Endodermal cell (in vitro differentiated cells): ENCODE data around the gene SMIM21. TPM values are rescaled to one million over a fixed set of nuclear protein-coding genes. Genes with fewer than 3 reads are reported as not detected.
A peak's percentile ranks its signal among the peaks of the same experiment; 100 is the strongest.

Experiments used
- DNase-seq: peaks from one replicate; pipeline ENCODE4 v3.0.0-alpha.2; 2017
- H3K27ac ChIP-seq: 2 replicates; pipeline ENCODE4 v1.5.1; 2013; ENCODE audit warnings: mild to moderate bottlenecking, low read depth, low read length, moderate library complexity
- H3K27me3 ChIP-seq: 2 replicates; pipeline ENCODE4 v1.6.1; 2013; ENCODE audit warnings: mild to moderate bottlenecking, low read length, moderate library complexity; ENCODE audit not compliant: insufficient read depth, control insufficient read depth, poor library complexity, severe bottlenecking
- H3K36me3 ChIP-seq: 2 replicates; pipeline ENCODE4 v1.7.0; 2013; ENCODE audit warnings: mild to moderate bottlenecking, low read length, moderate library complexity; ENCODE audit not compliant: control insufficient read depth, insufficient read depth
- H3K4me1 ChIP-seq: one replicate; pipeline ENCODE4 v1.7.0; 2013; ENCODE audit warnings: low read length; ENCODE audit not compliant: control insufficient read depth, insufficient read depth
- H3K4me3 ChIP-seq: 2 replicates; pipeline ENCODE4 v1.5.1; 2013; ENCODE audit warnings: mild to moderate bottlenecking, low read length, moderate library complexity
- H3K9ac ChIP-seq: 2 replicates; pipeline ENCODE4 v1.6.1; 2013; ENCODE audit warnings: mild to moderate bottlenecking, low read length, moderate library complexity; ENCODE audit not compliant: poor library complexity, severe bottlenecking; ENCODE audit errors: extremely low read depth
- H3K9me3 ChIP-seq: 2 replicates; pipeline ENCODE4 v1.6.1; 2013; ENCODE audit warnings: mild to moderate bottlenecking, low read length, moderate library complexity; ENCODE audit not compliant: control insufficient read depth
- H3K27ac Mint-ChIP-seq: 2 replicates; pipeline ENCODE4 v1.8.0; 2020; ENCODE audit warnings: mixed read lengths
- H3K27me3 Mint-ChIP-seq: 2 replicates; pipeline ENCODE4 v1.8.0; 2021; ENCODE audit warnings: mild to moderate bottlenecking, mixed read lengths; ENCODE audit not compliant: insufficient read depth
- H3K36me3 Mint-ChIP-seq: 2 replicates; pipeline ENCODE4 v1.8.0; 2020; ENCODE audit warnings: low read depth, mixed read lengths
- H3K4me1 Mint-ChIP-seq: 2 replicates; pipeline ENCODE4 v1.8.0; 2020; ENCODE audit warnings: mixed read lengths
- H3K4me3 Mint-ChIP-seq: 2 replicates; pipeline ENCODE4 v1.8.0; 2020; ENCODE audit warnings: mild to moderate bottlenecking, moderate library complexity, mixed read lengths
- H3K9me3 Mint-ChIP-seq: 2 replicates; pipeline ENCODE4 v1.8.0; 2020; ENCODE audit warnings: mild to moderate bottlenecking, mixed read lengths
- WGBS, 2 experiments: methylation state at CpG; one replicate each; pipeline versions ENCODE4 v1.1.5 to v1.1.7; 2013; ENCODE audit warnings: missing lambda C conversion rate in 2 of 2, mixed read lengths in 1 of 2; ENCODE audit not compliant: insufficient coverage in 1 of 2, insufficient read length in 1 of 2; 5-methylcytosine and 5-hydroxymethylcytosine counted together
- total RNA-seq, 2 donors: library from RNA; stranded (reverse); fragmentation: NEBNext Ultra II Directional in 1 of 2; extraction: Animal tissue kit (Norgen Biotek cat#: 25700) in 1 of 2; gene quantifications; 2 replicates in 1 of 2; 3 replicates in 1 of 2; pipeline ENCODE4 v1.2.1, GENCODE V29; 2021
- TF ChIP-seq, protein P1 (sequence below): fragments of 200-600 bp; sonication (generic); conservative IDR thresholded peaks from 2 replicates; pipeline ENCODE4 v1.5.0; 2021; ENCODE audit warnings: antibody characterized with exemption, mild to moderate bottlenecking

SMIM21 gene
- total RNA-seq, 2 donors from 2014 or later: not detected

DNA sequence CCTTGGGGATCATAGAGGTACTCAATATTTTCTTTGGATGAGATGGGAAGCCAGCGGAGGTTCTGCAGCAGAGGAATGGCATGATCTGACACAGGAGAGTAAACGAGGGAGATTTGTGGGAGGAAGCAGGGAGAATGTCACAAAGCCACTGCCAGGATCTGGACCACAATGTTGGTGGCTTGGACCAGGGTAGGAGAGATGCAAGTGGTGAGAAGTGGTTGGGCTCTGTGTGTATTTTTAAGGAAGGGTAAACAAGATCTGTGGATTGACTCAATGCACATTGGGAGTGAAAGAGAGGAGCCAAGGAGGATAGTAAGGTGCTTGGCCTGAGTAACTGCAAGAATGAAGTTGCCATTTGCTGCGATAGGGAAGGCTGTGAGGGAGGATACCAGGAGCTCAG is 10.5 kb upstream of the SMIM21 start:
- Histone ChIP-seq H3K9me3 (no peaks in the 10 kb centered on the region), H3K4me3 (no peak overlapping the region), H3K27me3 (no peaks in the 10 kb centered on the region), H3K36me3 (no peaks in the 10 kb centered on the region), H3K4me1 (peaks cover 3% of the 10 kb centered on the region), H3K27ac (no peak overlapping the region), H3K9ac (no peak overlapping the region)
- TF ChIP-seq, protein P1, sequence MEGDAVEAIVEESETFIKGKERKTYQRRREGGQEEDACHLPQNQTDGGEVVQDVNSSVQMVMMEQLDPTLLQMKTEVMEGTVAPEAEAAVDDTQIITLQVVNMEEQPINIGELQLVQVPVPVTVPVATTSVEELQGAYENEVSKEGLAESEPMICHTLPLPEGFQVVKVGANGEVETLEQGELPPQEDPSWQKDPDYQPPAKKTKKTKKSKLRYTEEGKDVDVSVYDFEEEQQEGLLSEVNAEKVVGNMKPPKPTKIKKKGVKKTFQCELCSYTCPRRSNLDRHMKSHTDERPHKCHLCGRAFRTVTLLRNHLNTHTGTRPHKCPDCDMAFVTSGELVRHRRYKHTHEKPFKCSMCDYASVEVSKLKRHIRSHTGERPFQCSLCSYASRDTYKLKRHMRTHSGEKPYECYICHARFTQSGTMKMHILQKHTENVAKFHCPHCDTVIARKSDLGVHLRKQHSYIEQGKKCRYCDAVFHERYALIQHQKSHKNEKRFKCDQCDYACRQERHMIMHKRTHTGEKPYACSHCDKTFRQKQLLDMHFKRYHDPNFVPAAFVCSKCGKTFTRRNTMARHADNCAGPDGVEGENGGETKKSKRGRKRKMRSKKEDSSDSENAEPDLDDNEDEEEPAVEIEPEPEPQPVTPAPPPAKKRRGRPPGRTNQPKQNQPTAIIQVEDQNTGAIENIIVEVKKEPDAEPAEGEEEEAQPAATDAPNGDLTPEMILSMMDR: no peak
- H3K27ac Mint-ChIP-seq: no peak overlapping the region
- H3K9me3 Mint-ChIP-seq: no peaks in the 10 kb centered on the region
- peaks cover 3% of the 10 kb centered on the region for H3K4me1 Mint-ChIP-seq
- WGBS, 2 experiments: 92 to 100% methylated on average over 2 to 3 of the region's 3 CpGs
- no peaks in the 10 kb centered on the region for H3K36me3 Mint-ChIP-seq
- peaks cover 9% of the 10 kb centered on the region for H3K27me3 Mint-ChIP-seq
- no peak overlapping the region for H3K4me3 Mint-ChIP-seq
- DNase-seq: no peak

DNA sequence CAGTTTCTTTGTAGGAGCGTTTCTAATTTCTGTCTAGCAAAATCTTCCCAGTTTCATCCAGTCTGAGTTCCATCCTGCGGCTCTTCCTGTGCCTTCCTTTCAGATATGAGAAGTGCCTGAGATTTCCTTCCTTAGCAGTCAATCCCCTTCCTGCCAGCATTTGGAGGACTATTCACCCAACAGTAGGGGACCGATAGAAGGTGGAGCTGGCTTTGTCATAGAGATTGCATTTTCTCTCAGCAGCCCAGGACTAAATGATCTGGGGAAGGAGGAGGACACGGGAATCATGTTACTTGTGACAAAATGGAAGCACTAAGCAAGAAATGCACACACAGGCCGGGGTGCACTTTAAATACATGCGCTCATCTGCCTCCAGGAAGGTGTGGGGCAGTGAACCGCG is 5.6 kb upstream of the SMIM21 start:
- no peaks in the 10 kb centered on the region for H3K9me3 Mint-ChIP-seq
- peak; percentile 64 for DNase-seq
- no peak overlapping the region for H3K4me3 ChIP-seq

DNA sequence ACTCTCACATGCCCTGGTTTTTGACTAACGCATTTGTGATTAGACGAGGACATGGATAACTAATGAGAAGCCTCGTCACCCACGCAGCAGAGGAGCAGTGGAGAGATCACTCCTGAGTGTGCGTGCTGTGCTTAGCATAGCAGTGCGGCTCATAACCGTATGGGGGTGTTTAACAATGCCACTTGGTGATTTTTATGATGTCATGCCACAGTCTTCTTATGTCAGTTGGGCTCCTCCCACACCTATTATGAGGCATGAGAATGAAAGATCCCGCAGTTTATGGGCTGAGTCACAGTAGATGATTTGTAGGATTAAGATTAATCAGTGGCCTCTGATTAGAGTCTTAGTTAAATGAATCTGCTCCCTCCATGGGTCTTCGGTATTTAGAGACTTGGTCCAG is 2.5 kb upstream of the SMIM21 start:
- Histone ChIP-seq H3K36me3 (no peaks in the 10 kb centered on the region), H3K27ac (no peak overlapping the region), H3K9ac (no peak overlapping the region), H3K27me3 (no peaks in the 10 kb centered on the region), H3K9me3 (no peaks in the 10 kb centered on the region), H3K4me1 (peaks cover 3% of the 10 kb centered on the region), H3K4me3 (no peak overlapping the region)
- TF ChIP-seq, protein P1: no peak
- Mint-ChIP-seq H3K9me3 (no peaks in the 10 kb centered on the region), H3K4me1 (peaks cover 4% of the 10 kb centered on the region), H3K27ac (no peak overlapping the region), H3K4me3 (no peak overlapping the region), H3K27me3 (peaks cover 9% of the 10 kb centered on the region), H3K36me3 (no peaks in the 10 kb centered on the region)
- no peak for DNase-seq
- 92 to 94% methylated on average over 5 to 9 of the region's 9 CpGs for WGBS, 2 experiments

More for the DNA sequence above, 5.6 kb upstream of the SMIM21 start:
- Mint-ChIP-seq H3K27ac (no peak overlapping the region), H3K4me3 (no peak overlapping the region), H3K4me1 (peaks cover 4% of the 10 kb centered on the region), H3K36me3 (no peaks in the 10 kb centered on the region), H3K27me3 (peaks cover 9% of the 10 kb centered on the region)
- H3K27me3 ChIP-seq: no peaks in the 10 kb centered on the region
- no peak overlapping the region for H3K27ac ChIP-seq
- TF ChIP-seq, protein P1: no peak
- no peak overlapping the region for H3K9ac ChIP-seq
- WGBS, 2 experiments: 25 to 60% methylated on average over 5 to 8 of the region's 8 CpGs
- H3K36me3 ChIP-seq: no peaks in the 10 kb centered on the region
- H3K9me3 ChIP-seq: no peaks in the 10 kb centered on the region
- peaks cover 3% of the 10 kb centered on the region for H3K4me1 ChIP-seq
